GM12878 (cell line): ENCODE measurements around the gene PRKAB2.

Experiments
- BRCA1 ChIP-seq: IDR thresholded peaks from 2 replicates; pipeline ENCODE4 v1.6.1; 2011; ENCODE audit warnings: low read depth, low read length, improper control_type of control experiment
- CREB1 ChIP-seq: IDR thresholded peaks from 2 replicates; pipeline ENCODE4 v1.6.1; 2012; ENCODE audit warnings: low read depth, mild to moderate bottlenecking, inconsistent platforms
- EGR1 ChIP-seq, 2 experiments: IDR thresholded peaks; 1 replicate in 1 of 2; 2 replicates in 1 of 2; pipeline ENCODE4 v1.6.1; 2011 to 2012; ENCODE audit warnings: low read depth in 2 of 2, low read length in 2 of 2, borderline replicate concordance in 1 of 2, mild to moderate bottlenecking in 1 of 2, moderate library complexity in 1 of 2
- EZH2 ChIP-seq: IDR thresholded peaks from 2 replicates; pipeline ENCODE4 v1.6.1; 2012; ENCODE audit warnings: low read depth, mild to moderate bottlenecking, control low read depth, inconsistent platforms, low read length, borderline replicate concordance; ENCODE audit not compliant: control insufficient read depth
- HDGF ChIP-seq: fragments of 450-650 bp; IDR thresholded peaks from 2 replicates; pipeline ENCODE4 v1.6.1; 2016; ENCODE audit warnings: antibody characterized with exemption
- LARP7 ChIP-seq: fragments of 450-650 bp; IDR thresholded peaks from 2 replicates; pipeline ENCODE4 v1.6.1; 2017; ENCODE audit warnings: mild to moderate bottlenecking
- MXI1 ChIP-seq: fragments of 150-350 bp; IDR thresholded peaks from 2 replicates; pipeline ENCODE4 v1.6.1; 2011; ENCODE audit warnings: low read depth, mild to moderate bottlenecking, inconsistent platforms, low read length, improper control_type of control experiment
- NFIC ChIP-seq: IDR thresholded peaks from 2 replicates; pipeline ENCODE4 v1.6.1; 2012; ENCODE audit warnings: low read depth, mild to moderate bottlenecking, inconsistent platforms, low read length, moderate library complexity
- POLR2A ChIP-seq: IDR thresholded peaks from 2 replicates; pipeline ENCODE4 v1.6.1; 2011; ENCODE audit warnings: low read depth, mild to moderate bottlenecking, low read length
- SMARCA5 ChIP-seq: fragments of 450-650 bp; IDR thresholded peaks from 2 replicates; pipeline ENCODE4 v1.6.1; 2017; ENCODE audit warnings: mild to moderate bottlenecking
- TAF1 ChIP-seq: IDR thresholded peaks from 2 replicates; pipeline ENCODE4 v1.6.1; 2011; ENCODE audit warnings: mild to moderate bottlenecking, low read depth, low read length, borderline replicate concordance
- TF ChIP-seq, protein P1 (sequence below), 3 experiments: IDR thresholded peaks in 2 of 3; conservative IDR thresholded peaks in 1 of 3; 2 replicates each; pipeline ENCODE4 v1.5.1; 2011; ENCODE audit warnings: low read depth in 3 of 3, low read length in 3 of 3, mild to moderate bottlenecking in 3 of 3, control low read depth in 2 of 3, moderate library complexity in 2 of 3, inconsistent platforms in 1 of 3, mixed read lengths in 1 of 3; ENCODE audit not compliant: control insufficient read depth in 2 of 3, insufficient read depth in 1 of 3; ENCODE audit errors: extremely low read depth in 1 of 3

DNA sequence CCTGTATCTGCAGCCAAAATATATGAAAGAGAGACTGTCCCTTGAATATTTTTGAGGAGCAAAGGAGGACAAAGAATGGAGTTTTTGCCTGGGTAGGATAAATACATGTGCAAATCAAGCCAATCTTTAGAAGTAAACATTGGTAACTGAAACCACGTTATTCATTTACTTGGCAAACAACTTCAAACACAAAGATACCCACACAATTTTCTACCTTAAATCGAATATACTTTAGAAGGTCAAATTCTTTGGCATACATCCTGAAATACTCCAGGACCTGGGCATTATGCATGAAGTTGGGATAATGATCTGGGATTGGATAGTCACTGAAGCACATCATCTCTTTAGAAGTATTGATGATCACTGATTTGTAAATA lies 43.3 kb upstream of the PRKAB2 start:
- no peak for TF ChIP-seq CREB1
- no peak for TF ChIP-seq TAF1
- no peak for TF ChIP-seq POLR2A
- TF ChIP-seq HDGF: no peak
- TF ChIP-seq EGR1 (IDR thresholded peaks at IDR 0.05; ENCODE audit: borderline replicate concordance in 1 of 2, low read depth in 2 of 2, low read length in 2 of 2): no peak
- TF ChIP-seq, protein P1, sequence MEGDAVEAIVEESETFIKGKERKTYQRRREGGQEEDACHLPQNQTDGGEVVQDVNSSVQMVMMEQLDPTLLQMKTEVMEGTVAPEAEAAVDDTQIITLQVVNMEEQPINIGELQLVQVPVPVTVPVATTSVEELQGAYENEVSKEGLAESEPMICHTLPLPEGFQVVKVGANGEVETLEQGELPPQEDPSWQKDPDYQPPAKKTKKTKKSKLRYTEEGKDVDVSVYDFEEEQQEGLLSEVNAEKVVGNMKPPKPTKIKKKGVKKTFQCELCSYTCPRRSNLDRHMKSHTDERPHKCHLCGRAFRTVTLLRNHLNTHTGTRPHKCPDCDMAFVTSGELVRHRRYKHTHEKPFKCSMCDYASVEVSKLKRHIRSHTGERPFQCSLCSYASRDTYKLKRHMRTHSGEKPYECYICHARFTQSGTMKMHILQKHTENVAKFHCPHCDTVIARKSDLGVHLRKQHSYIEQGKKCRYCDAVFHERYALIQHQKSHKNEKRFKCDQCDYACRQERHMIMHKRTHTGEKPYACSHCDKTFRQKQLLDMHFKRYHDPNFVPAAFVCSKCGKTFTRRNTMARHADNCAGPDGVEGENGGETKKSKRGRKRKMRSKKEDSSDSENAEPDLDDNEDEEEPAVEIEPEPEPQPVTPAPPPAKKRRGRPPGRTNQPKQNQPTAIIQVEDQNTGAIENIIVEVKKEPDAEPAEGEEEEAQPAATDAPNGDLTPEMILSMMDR (IDR thresholded peaks at IDR 0.05 in 2 of 3, conservative IDR thresholded peaks at IDR 0.05 in 1 of 3; ENCODE audit: control insufficient read depth in 2 of 3, extremely low read depth in 1 of 3, insufficient read depth in 1 of 3, low read depth in 3 of 3, low read length in 3 of 3): no peak
- TF ChIP-seq BRCA1: no peak
- no peak for TF ChIP-seq NFIC
- TF ChIP-seq LARP7: no peak
- TF ChIP-seq SMARCA5: no peak
- no peak for TF ChIP-seq MXI1
- TF ChIP-seq EZH2: no peak
